ENCODE measurements around the gene PSD4. TPM values are rescaled to one million over a fixed set of nuclear protein-coding genes. Genes with fewer than 3 reads are reported as not detected.
A peak's percentile ranks its signal among the peaks of the same experiment; 100 is the strongest.

The PSD4 gene
- total RNA-seq, 1 experiment from 2014 or later: 12.6 TPM

DNA sequence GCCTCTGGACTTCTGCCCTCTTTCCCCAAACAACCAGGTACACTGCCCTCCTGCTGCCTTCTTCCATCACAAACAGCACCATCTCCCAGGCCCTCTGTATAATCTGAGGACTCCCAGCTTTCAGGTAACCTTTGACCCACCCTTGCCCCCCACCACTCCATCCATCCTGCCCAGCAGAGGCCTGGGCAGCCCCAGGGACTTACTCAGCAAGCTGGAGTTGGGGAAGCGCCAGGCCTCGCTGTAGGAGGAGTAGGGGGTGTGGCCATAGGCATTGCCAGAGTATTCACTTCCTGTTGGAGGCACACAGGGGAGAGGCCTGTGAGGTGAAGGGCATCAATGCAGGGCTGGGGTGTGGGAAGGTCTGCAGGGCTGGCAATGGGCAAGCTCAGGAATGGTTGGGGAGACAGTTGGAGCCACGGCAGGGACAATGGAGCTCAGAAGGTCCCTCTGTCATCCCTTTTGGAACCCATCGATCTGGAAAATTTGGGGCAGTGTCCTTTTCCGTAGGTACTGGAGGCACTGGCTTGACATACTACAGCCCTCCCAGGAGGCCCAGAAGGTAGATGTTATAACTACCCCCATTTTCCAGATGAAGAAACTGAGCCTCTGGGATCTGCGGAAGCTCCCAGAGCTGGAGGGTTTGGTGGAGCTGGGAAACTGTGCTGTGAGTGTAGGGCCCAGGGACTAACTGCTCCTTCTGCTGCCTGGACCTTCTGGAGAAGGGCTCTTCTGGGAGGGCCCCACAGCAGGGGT is 46.3 kb downstream of the PSD4 start (continued):
- TF ChIP-seq EZH2 (IDR thresholded peaks at IDR 0.05) (no peak), TCF7L2 (IDR thresholded peaks at IDR 0.05; ENCODE audit: borderline replicate concordance, extremely low read depth, insufficient read depth, insufficient read length) (no peak), EGR1 (IDR thresholded peaks at IDR 0.05; ENCODE audit: low read depth) (no peak)

GRCh38 chr2:113220970-113221708 is 47.4 kb downstream of the PSD4 start:
- Histone ChIP-seq H3K4me1 (ENCODE audit: control insufficient read depth in 1 of 2, insufficient read depth in 2 of 2, low read length in 2 of 2) (peaks cover 31 to 37% of the 10 kb centered on the region in 2 experiments), H3K36me3 (ENCODE audit: control insufficient read depth in 1 of 2, insufficient read depth in 2 of 2, low read length in 2 of 2) (no peaks in the 10 kb centered on the region), H3K4me2 (ENCODE audit: low read length) (peak overlapping the region; percentile 64; the same call in 1 of the 2 replicates), H3K79me2 (ENCODE audit: insufficient read depth, low read length) (no peaks in the 10 kb centered on the region), H3K27ac (ENCODE audit: low read depth, low read length) (no peak overlapping the region), H3K9me2 (ENCODE audit: insufficient read depth) (peaks cover 4% of the 10 kb centered on the region; the same call in 1 of the 2 replicates), H3K4me3 (replicated peaks in 1 of 2; ENCODE audit: low read depth in 1 of 2, low read length in 2 of 2) (no peak overlapping the region), H3K27me3 (ENCODE audit: insufficient read depth, low read length) (no peaks in the 10 kb centered on the region), H2AFZ (ENCODE audit: low read depth, low read length, poor library complexity, severe bottlenecking) (no peak overlapping the region), H4K20me1 (ENCODE audit: insufficient read depth) (no peaks in the 10 kb centered on the region), H3K9ac (ENCODE audit: low read length) (no peak overlapping the region), H3K9me3 (ENCODE audit: control insufficient read depth in 1 of 2, insufficient read depth in 1 of 2, low read depth in 1 of 2, low read length in 2 of 2) (no peaks in the 10 kb centered on the region)
- POLR2A ChIA-PET: interaction anchor here (1.6 to 2.3 kb wide), 2 partner anchors 10 to 13 kb away, joined by 3 to 22 read pairs; no protein-coding TSS in a partner anchor
- ATAC-seq (no peak), DNase-seq (ENCODE audit: low read depth, low spot score) (no peak)
- intact Hi-C loops (cut with micrococcal nuclease): no loop called here
- RAD21 ChIA-PET (ENCODE audit: low non-redundant PET in 1 of 2, low total read pairs in 2 of 2, uncharacterized antibody in 2 of 2, unreplicated experiment in 2 of 2): no interaction called here
- TF ChIP-seq POLR2A (IDR thresholded peaks at IDR 0.05; ENCODE audit: borderline replicate concordance, extremely low read depth, insufficient read depth, insufficient read length) (no peak), EZH2 (IDR thresholded peaks at IDR 0.05) (no peak), POLR2AphosphoS5 (IDR thresholded peaks at IDR 0.05; ENCODE audit: low read depth, low read length) (no peak), SP1 (IDR thresholded peaks at IDR 0.05; ENCODE audit: low read depth) (no peak), YY1 (IDR thresholded peaks at IDR 0.05; ENCODE audit: extremely low read depth, insufficient replicate concordance, low read depth, low read length) (no peak), ZBTB33 (IDR thresholded peaks at IDR 0.05; ENCODE audit: extremely low read depth, insufficient replicate concordance, low read length) (no peak), ELF1 (IDR thresholded peaks at IDR 0.05; ENCODE audit: borderline replicate concordance, low read depth) (no peak), SIN3A (IDR thresholded peaks at IDR 0.05; ENCODE audit: low read depth) (no peak), REST (IDR thresholded peaks at IDR 0.05; ENCODE audit: low read depth) (no peak), ZNF274 (IDR thresholded peaks at IDR 0.05; ENCODE audit: low read depth, low read length) (no peak)
- TF ChIP-seq, protein P1, sequence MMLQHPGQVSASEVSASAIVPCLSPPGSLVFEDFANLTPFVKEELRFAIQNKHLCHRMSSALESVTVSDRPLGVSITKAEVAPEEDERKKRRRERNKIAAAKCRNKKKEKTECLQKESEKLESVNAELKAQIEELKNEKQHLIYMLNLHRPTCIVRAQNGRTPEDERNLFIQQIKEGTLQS (IDR thresholded peaks at IDR 0.05): no peak
- no TSS peak for BruUV-seq (replicated peaks)
- CTCF ChIA-PET: interaction anchor here (1.0 to 1.4 kb wide), 2 partner anchors 14 to 17 kb away, joined by 3 read pairs; no protein-coding TSS in a partner anchor

Data from HCT116 (cell line).